ENCODE results near the gene SLC13A1. TPM values are rescaled to one million over a fixed set of nuclear protein-coding genes. Genes with fewer than 3 reads are reported as not detected.

Gene SLC13A1
- total and polyA plus RNA-seq, 8 donors: 0.04 to 0.20 (median 0.09) TPM; not detected in 5

GRCh38 chr7:123198668-123199652, 809 bp downstream of the SLC13A1 start:
- intact Hi-C loops (cut with DNase I): no loop called here
- Histone ChIP-seq H3K4me1 (no peaks in the 10 kb centered on the region), H3K27ac (no peak overlapping the region), H3K36me3 (no peaks in the 10 kb centered on the region), H3K27me3 (no peaks in the 10 kb centered on the region), H3K9me3 (no peaks in the 10 kb centered on the region), H3K4me3 (no peak overlapping the region)
- ATAC-seq (peak; percentile 91), DNase-seq (peak in 1 of 4 donors; percentile 33)
- TF ChIP-seq CTCF (IDR thresholded peaks at IDR 0.05): no peak

DNA sequence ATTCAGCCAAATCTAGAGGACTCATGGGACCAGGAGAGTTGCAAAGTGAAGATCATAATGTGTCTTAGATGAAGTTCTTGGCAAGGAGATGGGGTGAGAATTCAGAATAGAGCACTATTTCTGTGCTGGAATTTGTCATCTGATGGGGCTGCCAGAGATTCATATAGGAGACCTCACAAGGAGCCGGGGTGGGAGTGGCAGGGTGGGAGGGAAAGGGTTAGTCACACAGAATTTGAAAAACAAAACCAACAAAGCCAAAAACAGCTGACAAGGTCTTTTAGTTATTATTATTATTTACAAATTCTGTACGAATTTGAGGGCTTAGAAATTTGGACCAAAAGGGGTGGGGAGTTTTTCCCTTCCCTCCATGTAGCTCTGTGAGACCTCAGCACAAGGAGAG, 1.7 kb downstream of the SLC13A1 start:
- intact Hi-C loops (cut with DNase I): no loop called here
- no peak for ATAC-seq
- no peak overlapping the region for H3K4me3 ChIP-seq

GRCh38 chr7:123193235-123193634, 6.5 kb downstream of the SLC13A1 start:
- Histone ChIP-seq H3K27me3 (no peaks in the 10 kb centered on the region), H3K9me3 (no peaks in the 10 kb centered on the region), H3K36me3 (no peaks in the 10 kb centered on the region), H3K27ac (no peak overlapping the region), H3K4me3 (no peak overlapping the region), H3K4me1 (no peaks in the 10 kb centered on the region)
- DNase-seq: no peak
- no peak for ATAC-seq
- TF ChIP-seq CTCF (IDR thresholded peaks at IDR 0.05): no peak
- intact Hi-C loops (cut with DNase I): no loop called here

More for the DNA sequence above, 1.7 kb downstream of the SLC13A1 start:
- Histone ChIP-seq H3K9me3 (no peaks in the 10 kb centered on the region), H3K4me1 (no peaks in the 10 kb centered on the region), H3K27me3 (no peaks in the 10 kb centered on the region), H3K27ac (no peak overlapping the region), H3K36me3 (no peaks in the 10 kb centered on the region)
- no peak for TF ChIP-seq CTCF (IDR thresholded peaks at IDR 0.05)
- DNase-seq: no peak

- H3K27me3 ChIP-seq: no peaks in the 10 kb centered on the region
- DNase-seq (no peak), ATAC-seq (peak; percentile 77)
- H3K9me3 ChIP-seq: no peaks in the 10 kb centered on the region
- no peak overlapping the region for H3K4me3 ChIP-seq
- intact Hi-C loops (cut with DNase I): no loop called here
- no peak overlapping the region for H3K27ac ChIP-seq
- H3K36me3 ChIP-seq: no peaks in the 10 kb centered on the region
- no peak for TF ChIP-seq CTCF (IDR thresholded peaks at IDR 0.05)
- no peaks in the 10 kb centered on the region for H3K4me1 ChIP-seq
Observed at GRCh38 chr7:123191132-123191531, 8.6 kb downstream of the SLC13A1 start.

DNA sequence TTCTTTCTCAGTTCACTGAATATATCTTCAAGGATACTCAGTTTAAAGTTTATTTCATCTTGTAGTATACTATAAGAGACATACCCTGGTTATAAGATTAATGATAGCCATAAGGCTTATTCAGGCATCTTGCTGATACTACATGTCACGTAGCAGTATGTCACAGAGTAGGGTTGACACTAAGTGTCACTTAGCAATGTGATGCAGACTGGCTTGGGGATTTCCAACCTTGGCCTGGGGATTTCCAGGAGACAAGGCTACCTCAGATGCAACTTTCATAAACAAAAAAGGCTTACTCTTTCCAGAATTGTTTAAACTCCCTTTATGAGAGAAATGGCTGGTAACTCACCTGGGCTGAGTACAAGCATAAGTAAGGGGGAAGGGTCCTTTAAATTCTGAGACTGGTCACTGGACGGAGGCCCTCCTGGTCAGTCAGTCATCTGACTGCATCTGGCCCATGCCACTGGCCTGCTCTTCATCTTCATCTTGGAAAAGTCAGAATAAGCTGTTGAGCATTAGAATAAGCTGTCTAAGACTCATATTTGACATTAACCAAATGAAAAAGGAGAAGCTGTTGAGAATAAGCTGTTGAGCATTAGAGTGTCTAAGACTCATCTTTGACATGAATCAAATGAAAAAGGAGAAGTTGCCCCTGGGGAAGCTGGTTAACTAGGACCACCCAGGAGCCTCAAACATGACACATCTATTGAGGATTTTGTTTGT, 9.5 kb downstream of the SLC13A1 start:
- H3K36me3 ChIP-seq: no peaks in the 10 kb centered on the region
- H3K27me3 ChIP-seq: no peaks in the 10 kb centered on the region
- peaks cover 0 to 5% of the 10 kb centered on the region in 2 donors for H3K9me3 ChIP-seq
- ATAC-seq (no peak), DNase-seq (no peak)
- no peaks in the 10 kb centered on the region for H3K4me1 ChIP-seq
- H3K4me3 ChIP-seq: no peak overlapping the region
- no peak overlapping the region for H3K27ac ChIP-seq
- no peak for TF ChIP-seq CTCF (IDR thresholded peaks at IDR 0.05)
- intact Hi-C loops (cut with DNase I): no loop called here

Data from left lung (tissue), 10 donors.